Esophagus (tissue), 2 donors: ENCODE measurements around the gene RIBC2. TPM values are rescaled to one million over a fixed set of nuclear protein-coding genes. Genes with fewer than 3 reads are reported as not detected.

ENCODE experiments used
- H3K27ac ChIP-seq, 2 donors: one replicate each; pipeline ENCODE4 v1.5.1; 2013; ENCODE audit warnings: low read depth in 2 of 2, mild to moderate bottlenecking in 2 of 2, inconsistent platforms in 1 of 2, low read length in 1 of 2, moderate library complexity in 1 of 2
- H3K27me3 ChIP-seq, 2 donors: one replicate each; pipeline ENCODE4 v1.6.1; 2013; ENCODE audit warnings: low read length in 2 of 2, control low read depth in 1 of 2, mild to moderate bottlenecking in 1 of 2; ENCODE audit not compliant: insufficient read depth in 2 of 2, control insufficient read depth in 1 of 2
- H3K36me3 ChIP-seq, 2 donors: one replicate each; pipeline ENCODE4 v1.6.1; 2013; ENCODE audit warnings: low read length in 1 of 2; ENCODE audit not compliant: control insufficient read depth in 2 of 2, insufficient read depth in 2 of 2
- H3K4me1 ChIP-seq, 2 donors: one replicate each; pipeline ENCODE4 v1.6.1; 2013; ENCODE audit warnings: low read length in 1 of 2; ENCODE audit not compliant: control insufficient read depth in 2 of 2, insufficient read depth in 2 of 2
- H3K4me3 ChIP-seq, 2 donors: one replicate each; pipeline ENCODE4 v1.5.1; 2013; ENCODE audit warnings: low read length in 2 of 2, mild to moderate bottlenecking in 2 of 2, low read depth in 1 of 2, moderate library complexity in 1 of 2
- H3K9me3 ChIP-seq, 2 donors: one replicate each; pipeline ENCODE4 v1.6.1; 2013; ENCODE audit warnings: mild to moderate bottlenecking in 2 of 2, low read depth in 1 of 2, low read length in 1 of 2, moderate library complexity in 1 of 2; ENCODE audit not compliant: control insufficient read depth in 2 of 2, insufficient read depth in 1 of 2
- WGBS, 2 donors: extraction: QIAGEN DNeasy Blood & Tissue Kit; methylation state at CpG; one replicate each; pipeline ENCODE4 v1.1.7; 2013; 5-methylcytosine and 5-hydroxymethylcytosine counted together
- polyA plus RNA-seq, 2 donors: library from polyadenylated mRNA; stranded (reverse); fragments of 200-250 nt; gene quantifications; one replicate each; pipeline ENCODE4 v1.2.3, GENCODE V29; 2013
- donor health status: healthy with polysubstance abuse.
- donor health status: Bipolar disorder and iron deficiency.

RIBC2 gene
- polyA plus RNA-seq, 2 donors, result 1.3 to 1.5 TPM

DNA sequence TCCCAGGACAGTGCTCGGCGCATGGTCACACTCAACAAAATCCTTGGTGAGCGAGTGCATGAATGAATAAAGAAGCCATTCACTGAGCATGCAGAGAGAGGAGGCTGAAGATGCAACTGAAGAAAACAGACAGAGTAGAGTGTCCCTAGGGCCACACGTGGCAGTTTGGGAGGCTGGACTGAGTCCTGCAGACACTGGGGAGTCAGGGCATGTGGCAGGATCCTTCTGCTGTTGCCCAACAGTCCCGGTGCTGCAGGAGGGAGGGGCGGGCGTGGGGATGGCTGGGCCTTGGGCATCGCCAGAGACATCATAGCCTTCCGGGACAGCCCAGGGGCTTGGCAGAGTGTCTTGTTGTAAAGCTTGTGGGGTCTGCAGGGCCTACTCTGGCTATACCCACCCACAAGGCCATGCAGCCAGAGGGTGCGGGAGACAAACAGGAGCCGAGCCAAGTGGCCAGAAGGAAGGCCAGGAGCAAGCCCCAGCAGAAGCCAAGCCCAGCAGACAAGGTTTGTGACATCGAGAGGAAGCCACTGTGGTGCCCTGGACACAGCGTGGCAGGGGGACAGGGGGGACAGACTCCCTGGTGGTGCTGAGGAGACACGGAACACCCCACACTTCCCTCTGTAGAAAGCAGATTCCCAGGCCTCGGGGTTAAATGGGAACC is 62.5 kb downstream of the RIBC2 start:
- WGBS, 2 donors, result 77 to 82% methylated on average over 15 of the region's 15 CpGs

DNA sequence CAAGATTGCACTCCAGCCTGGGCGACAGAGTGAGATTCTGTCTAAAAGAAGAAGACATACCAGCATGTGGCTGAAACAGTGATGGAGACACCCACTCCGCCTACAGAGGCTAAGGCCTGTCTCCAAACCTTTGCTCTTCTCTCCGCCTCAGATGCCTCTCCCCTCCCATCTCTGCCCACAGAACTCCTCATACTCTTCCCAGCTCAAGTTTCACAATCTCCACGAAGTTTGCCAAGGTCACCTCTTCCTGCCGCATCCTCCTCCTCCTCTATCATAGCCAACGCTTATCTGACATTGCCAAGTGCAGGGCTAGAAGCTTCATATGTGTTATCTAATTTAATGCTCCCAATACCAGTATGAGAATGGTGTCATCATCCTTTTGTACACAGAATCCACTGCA is 63.3 kb downstream of the RIBC2 start:
- Histone ChIP-seq H3K4me3 (no peak overlapping the region), H3K27me3 (no peaks in the 10 kb centered on the region), H3K36me3 (no peaks in the 10 kb centered on the region), H3K9me3 (no peaks in the 10 kb centered on the region), H3K4me1 (no peaks in the 10 kb centered on the region), H3K27ac (no peak overlapping the region)
- WGBS, 2 donors, result 72 to 80% methylated on average over 6 of the region's 6 CpGs

More for the DNA sequence above, 62.5 kb downstream of the RIBC2 start:
- Histone ChIP-seq H3K4me1 (no peaks in the 10 kb centered on the region), H3K36me3 (no peaks in the 10 kb centered on the region), H3K27ac (no peak overlapping the region), H3K4me3 (no peak overlapping the region), H3K27me3 (no peaks in the 10 kb centered on the region), H3K9me3 (no peaks in the 10 kb centered on the region)

DNA sequence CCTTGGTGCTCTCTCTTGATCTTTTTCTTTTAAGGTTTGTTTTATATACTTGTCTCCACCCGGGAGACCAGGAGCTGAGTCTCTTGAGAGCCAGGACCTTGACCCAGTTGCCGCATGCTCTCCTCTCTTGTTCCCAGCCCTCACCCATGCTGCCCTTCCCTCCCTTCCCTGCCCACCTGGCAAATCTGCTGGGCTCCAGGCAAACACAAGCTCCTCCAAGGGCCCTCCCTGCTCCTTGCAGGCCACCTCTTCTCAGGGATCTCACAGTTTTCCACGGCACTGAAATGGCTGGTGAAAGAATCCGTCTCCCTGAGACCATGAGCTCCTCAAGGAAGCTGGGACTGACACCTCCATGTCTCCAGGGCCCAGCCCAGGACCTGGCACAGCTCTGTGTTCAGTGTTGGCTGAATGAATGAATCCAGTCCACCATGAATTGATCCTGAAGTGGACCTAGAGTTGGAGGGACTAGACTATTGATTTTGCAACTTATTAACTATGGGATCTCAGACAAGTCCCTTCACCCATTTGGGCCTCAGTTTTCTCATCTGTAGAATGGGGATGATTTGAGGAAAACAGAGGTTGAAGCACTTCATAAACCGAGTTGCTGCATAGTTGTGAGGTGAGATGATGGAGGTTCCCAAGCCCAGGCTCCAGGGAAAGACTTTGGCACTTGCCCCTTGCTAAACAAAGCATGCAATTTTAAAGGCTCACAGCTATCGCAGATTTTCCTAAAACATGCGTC is 64.0 kb downstream of the RIBC2 start:
- Histone ChIP-seq H3K4me1 (no peaks in the 10 kb centered on the region), H3K27ac (no peak overlapping the region), H3K36me3 (no peaks in the 10 kb centered on the region), H3K9me3 (no peaks in the 10 kb centered on the region), H3K27me3 (no peaks in the 10 kb centered on the region), H3K4me3 (no peak overlapping the region)
- WGBS, 2 donors, result 84 to 89% methylated on average over 7 of the region's 7 CpGs

DNA sequence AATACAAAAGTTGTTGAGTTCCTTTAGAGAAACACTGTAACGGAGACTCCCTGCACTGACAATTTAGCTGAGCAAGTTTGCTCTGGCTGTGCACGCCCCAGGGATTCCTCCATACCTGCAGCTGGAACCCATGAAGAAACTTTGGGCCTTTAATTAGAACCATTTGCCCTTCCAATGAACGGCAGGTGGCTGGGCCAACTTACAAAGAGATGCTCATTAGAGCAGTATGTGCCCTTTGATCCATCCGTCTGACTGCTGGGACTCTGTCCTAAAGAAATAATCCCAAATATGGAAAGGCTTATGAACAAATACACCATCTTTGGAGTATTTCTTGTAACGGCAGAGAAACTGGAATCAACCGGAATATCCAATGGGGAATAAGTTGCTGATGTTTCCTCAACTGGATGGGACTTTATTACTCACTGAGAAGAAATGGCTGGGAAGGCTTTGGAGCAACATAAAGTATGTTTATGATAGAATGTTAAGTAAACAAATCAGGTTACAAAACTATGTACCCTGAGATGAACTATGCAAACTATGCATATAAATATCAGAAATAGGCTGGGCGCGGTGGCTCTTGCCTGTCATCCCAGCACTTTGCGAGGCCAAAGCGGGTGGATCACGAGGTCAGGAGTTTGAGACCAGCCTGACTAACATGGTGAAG is 64.7 kb downstream of the RIBC2 start:
- H3K36me3 ChIP-seq, result no peaks in the 10 kb centered on the region
- H3K4me3 ChIP-seq, result no peak overlapping the region
- WGBS, 2 donors, result 75 to 79% methylated on average over 11 of the region's 11 CpGs
- no peaks in the 10 kb centered on the region for H3K27me3 ChIP-seq
- no peaks in the 10 kb centered on the region for H3K4me1 ChIP-seq
- H3K27ac ChIP-seq, result no peak overlapping the region
- H3K9me3 ChIP-seq, result no peaks in the 10 kb centered on the region

DNA sequence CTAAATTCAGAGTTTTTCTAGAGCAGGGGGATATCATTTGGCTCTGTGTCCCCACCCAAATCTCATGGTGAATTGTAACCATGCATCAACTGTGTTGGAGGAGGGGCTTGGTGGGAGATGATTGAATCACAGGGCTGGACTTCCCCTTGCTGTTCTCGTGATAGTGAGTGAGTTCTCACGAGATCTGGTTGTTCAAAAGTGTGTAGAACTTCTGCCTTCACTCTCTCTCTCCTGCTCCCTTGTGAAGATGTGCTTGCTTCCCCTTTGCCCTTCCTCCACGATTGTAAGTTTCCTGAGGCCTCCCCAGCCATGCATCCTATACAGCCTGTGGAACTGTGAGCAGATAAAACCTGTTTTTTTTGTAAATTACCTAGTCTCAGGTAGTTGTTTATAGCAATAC is 67.2 kb downstream of the RIBC2 start:
- Histone ChIP-seq H3K4me1 (no peaks in the 10 kb centered on the region), H3K27ac (no peak overlapping the region), H3K36me3 (no peaks in the 10 kb centered on the region), H3K4me3 (no peak overlapping the region), H3K27me3 (no peaks in the 10 kb centered on the region), H3K9me3 (no peaks in the 10 kb centered on the region)
- WGBS, 2 donors, result 78 to 81% methylated on average over 3 of the region's 3 CpGs

DNA sequence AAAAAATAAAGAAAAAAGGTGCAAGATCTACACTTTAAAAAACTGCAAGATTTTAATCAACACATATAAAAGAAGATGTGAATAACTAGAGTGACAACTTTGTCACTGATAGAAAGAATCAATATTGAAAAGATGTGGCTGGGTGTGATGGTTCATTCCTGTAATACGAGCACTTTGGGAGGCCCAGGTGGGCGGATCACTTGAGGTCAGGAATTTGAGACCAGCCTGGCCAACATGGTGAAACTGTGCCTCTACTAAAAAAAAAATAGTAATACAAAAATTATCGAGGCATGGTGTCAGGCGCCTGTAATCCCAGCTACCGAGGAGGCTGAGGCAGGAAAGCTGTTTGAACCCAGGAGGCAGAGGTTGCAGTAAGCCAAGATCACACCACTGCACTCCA is 68.2 kb downstream of the RIBC2 start:
- 78 to 85% methylated on average over 5 of the region's 5 CpGs for WGBS, 2 donors
- Histone ChIP-seq H3K4me1 (no peaks in the 10 kb centered on the region), H3K27ac (no peak overlapping the region), H3K36me3 (no peaks in the 10 kb centered on the region), H3K4me3 (no peak overlapping the region), H3K27me3 (no peaks in the 10 kb centered on the region), H3K9me3 (no peaks in the 10 kb centered on the region)

Other genes starting within 250 kb of the RIBC2 start
- 10 to 100 TPM; 19.7 to 21.5 TPM for gene NUP50, start 249.8 kb upstream of the RIBC2 start, polyA plus RNA-seq
- gene KIAA0930, start 172.8 kb upstream of the RIBC2 start, polyA plus RNA-seq, result 10 to 100 TPM; 21.7 to 29.0 TPM
- gene UPK3A, start 128.7 kb upstream of the RIBC2 start, polyA plus RNA-seq, result not detected
- gene FAM118A, start 103.8 kb upstream of the RIBC2 start, polyA plus RNA-seq, result 10 to 100 TPM; 15.4 to 44.4 TPM
- under 1 TPM in 1 of 2 donors, not detected in 1; 0.04 TPM for gene SMC1B, start 94 bp upstream of the RIBC2 start, polyA plus RNA-seq
- 10 to 100 TPM; 18.8 to 50.3 TPM for gene FBLN1, start 89.2 kb downstream of the RIBC2 start, polyA plus RNA-seq